Measurements from ENCODE around the gene LFNG. TPM values are rescaled to one million over a fixed set of nuclear protein-coding genes. Genes with fewer than 3 reads are reported as not detected.
A peak's percentile ranks its signal among the peaks of the same experiment; 100 is the strongest.

The LFNG gene
- total and polyA plus RNA-seq, 2 of the 13 experiments (the other 11 are each of a cell fraction or from before 2014, with no cell fraction given) = 0.44 to 1.5 TPM

GRCh38 chr7:2558629-2559282 lies 39.2 kb downstream of the LFNG start, which contains the start of gene IQCE (continued):
- TF ChIP-seq SP140L (CRISPR knock-in tag; IDR thresholded peaks at IDR 0.05; ENCODE audit: borderline replicate concordance) (no peak), STAT5B (CRISPR knock-in tag; IDR thresholded peaks at IDR 0.05) (no peak), ZSCAN21 (CRISPR knock-in tag; IDR thresholded peaks at IDR 0.05; ENCODE audit: borderline replicate concordance) (peak; percentile 55; the same call in 1 of the 2 replicates), ZNF512B (CRISPR knock-in tag; IDR thresholded peaks at IDR 0.05; ENCODE audit: borderline replicate concordance) (no peak), REL (CRISPR knock-in tag; conservative IDR thresholded peaks at IDR 0.05) (0 out of 2 replicates have a peak, but pooled peaks have one; percentile 24), ZFP90 (CRISPR knock-in tag; IDR thresholded peaks at IDR 0.05; ENCODE audit: borderline replicate concordance) (no peak), TAF15 (IDR thresholded peaks at IDR 0.05; ENCODE audit: low read depth, low read length, poor library complexity, severe bottlenecking) (no peak), ARNT2 (CRISPR knock-in tag; IDR thresholded peaks at IDR 0.05; ENCODE audit: low read depth) (peak; percentile 53), ZNF607 (CRISPR knock-in tag; IDR thresholded peaks at IDR 0.05; ENCODE audit: borderline replicate concordance) (no peak), SUZ12 (IDR thresholded peaks at IDR 0.05; ENCODE audit: low read depth, low read length) (no peak), SP1 (IDR thresholded peaks at IDR 0.05) (no peak), SP1 (CRISPR knock-in tag; IDR thresholded peaks at IDR 0.05) (no peak), ZNF703 (CRISPR knock-in tag; IDR thresholded peaks at IDR 0.05; ENCODE audit: borderline replicate concordance) (no peak), ZSCAN9 (CRISPR knock-in tag; IDR thresholded peaks at IDR 0.05; ENCODE audit: borderline replicate concordance) (no peak), ZC3H4 (CRISPR knock-in tag; IDR thresholded peaks at IDR 0.05; ENCODE audit: borderline replicate concordance) (no peak), CENPBD1 (CRISPR knock-in tag; IDR thresholded peaks at IDR 0.05; ENCODE audit: borderline replicate concordance, low read depth) (no peak)
- TF ChIP-seq, protein P1, sequence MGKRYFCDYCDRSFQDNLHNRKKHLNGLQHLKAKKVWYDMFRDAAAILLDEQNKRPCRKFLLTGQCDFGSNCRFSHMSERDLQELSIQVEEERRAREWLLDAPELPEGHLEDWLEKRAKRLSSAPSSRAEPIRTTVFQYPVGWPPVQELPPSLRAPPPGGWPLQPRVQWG (CRISPR knock-in tag; IDR thresholded peaks at IDR 0.05; ENCODE audit: borderline replicate concordance, low read depth) = no peak
- TF ChIP-seq, protein P2, sequence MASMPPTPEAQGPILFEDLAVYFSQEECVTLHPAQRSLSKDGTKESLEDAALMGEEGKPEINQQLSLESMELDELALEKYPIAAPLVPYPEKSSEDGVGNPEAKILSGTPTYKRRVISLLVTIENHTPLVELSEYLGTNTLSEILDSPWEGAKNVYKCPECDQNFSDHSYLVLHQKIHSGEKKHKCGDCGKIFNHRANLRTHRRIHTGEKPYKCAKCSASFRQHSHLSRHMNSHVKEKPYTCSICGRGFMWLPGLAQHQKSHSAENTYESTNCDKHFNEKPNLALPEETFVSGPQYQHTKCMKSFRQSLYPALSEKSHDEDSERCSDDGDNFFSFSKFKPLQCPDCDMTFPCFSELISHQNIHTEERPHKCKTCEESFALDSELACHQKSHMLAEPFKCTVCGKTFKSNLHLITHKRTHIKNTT (CRISPR knock-in tag; IDR thresholded peaks at IDR 0.05) = no peak
- TF ChIP-seq, protein P3, sequence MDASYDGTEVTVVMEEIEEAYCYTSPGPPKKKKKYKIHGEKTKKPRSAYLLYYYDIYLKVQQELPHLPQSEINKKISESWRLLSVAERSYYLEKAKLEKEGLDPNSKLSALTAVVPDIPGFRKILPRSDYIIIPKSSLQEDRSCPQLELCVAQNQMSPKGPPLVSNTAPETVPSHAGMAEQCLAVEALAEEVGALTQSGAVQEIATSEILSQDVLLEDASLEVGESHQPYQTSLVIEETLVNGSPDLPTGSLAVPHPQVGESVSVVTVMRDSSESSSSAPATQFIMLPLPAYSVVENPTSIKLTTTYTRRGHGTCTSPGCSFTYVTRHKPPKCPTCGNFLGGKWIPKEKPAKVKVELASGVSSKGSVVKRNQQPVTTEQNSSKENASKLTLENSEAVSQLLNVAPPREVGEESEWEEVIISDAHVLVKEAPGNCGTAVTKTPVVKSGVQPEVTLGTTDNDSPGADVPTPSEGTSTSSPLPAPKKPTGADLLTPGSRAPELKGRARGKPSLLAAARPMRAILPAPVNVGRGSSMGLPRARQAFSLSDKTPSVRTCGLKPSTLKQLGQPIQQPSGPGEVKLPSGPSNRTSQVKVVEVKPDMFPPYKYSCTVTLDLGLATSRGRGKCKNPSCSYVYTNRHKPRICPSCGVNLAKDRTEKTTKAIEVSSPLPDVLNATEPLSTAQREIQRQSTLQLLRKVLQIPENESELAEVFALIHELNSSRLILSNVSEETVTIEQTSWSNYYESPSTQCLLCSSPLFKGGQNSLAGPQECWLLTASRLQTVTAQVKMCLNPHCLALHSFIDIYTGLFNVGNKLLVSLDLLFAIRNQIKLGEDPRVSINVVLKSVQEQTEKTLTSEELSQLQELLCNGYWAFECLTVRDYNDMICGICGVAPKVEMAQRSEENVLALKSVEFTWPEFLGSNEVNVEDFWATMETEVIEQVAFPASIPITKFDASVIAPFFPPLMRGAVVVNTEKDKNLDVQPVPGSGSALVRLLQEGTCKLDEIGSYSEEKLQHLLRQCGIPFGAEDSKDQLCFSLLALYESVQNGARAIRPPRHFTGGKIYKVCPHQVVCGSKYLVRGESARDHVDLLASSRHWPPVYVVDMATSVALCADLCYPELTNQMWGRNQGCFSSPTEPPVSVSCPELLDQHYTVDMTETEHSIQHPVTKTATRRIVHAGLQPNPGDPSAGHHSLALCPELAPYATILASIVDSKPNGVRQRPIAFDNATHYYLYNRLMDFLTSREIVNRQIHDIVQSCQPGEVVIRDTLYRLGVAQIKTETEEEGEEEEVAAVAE (CRISPR knock-in tag; IDR thresholded peaks at IDR 0.05; ENCODE audit: borderline replicate concordance) = no peak

All from HepG2 (cell line).